ENCODE results near the gene TMEM120A. TPM values are rescaled to one million over a fixed set of nuclear protein-coding genes. Genes with fewer than 3 reads are reported as not detected.

TMEM120A gene
- total RNA-seq, 1 experiment from 2014 or later, result 71.0 TPM

- H3K9me3 ChIP-seq (ENCODE audit: control insufficient read depth, insufficient read depth, low read depth, low read length), result no peaks in the 10 kb centered on the region
- H3K4me3 ChIP-seq (ENCODE audit: low read depth in 2 of 2, low read length in 2 of 2), result no peak overlapping the region
- no peaks in the 10 kb centered on the region for H3K27me3 ChIP-seq (ENCODE audit: control insufficient read depth, insufficient read depth, low read length)
- H3K27ac ChIP-seq (ENCODE audit: low read length), result no peak overlapping the region
- CTCF ChIA-PET, result interaction anchor here (0.6 kb wide), 1 partner anchor 81 kb away, joined by 4 read pairs; no protein-coding TSS in a partner anchor
- intact Hi-C loops (cut with micrococcal nuclease; ENCODE audit: unreplicated experiment), result no loop called here
- TF ChIP-seq SIN3A (IDR thresholded peaks at IDR 0.05; ENCODE audit: borderline replicate concordance, insufficient read depth, low read depth, low read length) (no peak), TCF7L2 (IDR thresholded peaks at IDR 0.05; ENCODE audit: low read depth, low read length) (no peak), REST (IDR thresholded peaks at IDR 0.05; ENCODE audit: insufficient read depth in 1 of 2, low read depth in 2 of 2, low read length in 1 of 2) (no peak), POLR2AphosphoS5 (IDR thresholded peaks at IDR 0.05; ENCODE audit: low read depth, low read length) (no peak), CTCF (IDR thresholded peaks at IDR 0.05) (no peak)
- in situ Hi-C loops (cut with HindIII; ENCODE audit: low pct_unique_long_range_greater_than_20kb, low sequenced_read_pairs), result no loop called here
- POLR2A ChIA-PET, result no interaction called here
- BruUV-seq (replicated peaks), result no TSS peak
- H3K36me3 ChIP-seq (ENCODE audit: control insufficient read depth, insufficient read depth, low read length), result peaks cover 5% of the 10 kb centered on the region
- no peaks in the 10 kb centered on the region for H3K4me1 ChIP-seq (ENCODE audit: control insufficient read depth, insufficient read depth, low read length)
- no peak for ATAC-seq
- no peak for DNase-seq (ENCODE audit: low read depth, low spot score)
These were observed 8.4 kb upstream of the TMEM120A start for GRCh38 chr7:76002822-76003221.

- no peaks in the 10 kb centered on the region for H3K9me3 ChIP-seq (ENCODE audit: control insufficient read depth, insufficient read depth, low read depth, low read length)
- no peak for ATAC-seq
- TF ChIP-seq POLR2AphosphoS5 (IDR thresholded peaks at IDR 0.05; ENCODE audit: low read depth, low read length), result no peak
- TF ChIP-seq TCF7L2 (IDR thresholded peaks at IDR 0.05; ENCODE audit: low read depth, low read length), result no peak
- no peak for TF ChIP-seq REST (IDR thresholded peaks at IDR 0.05; ENCODE audit: insufficient read depth in 1 of 2, low read depth in 2 of 2, low read length in 1 of 2)
- TF ChIP-seq SIN3A (IDR thresholded peaks at IDR 0.05; ENCODE audit: borderline replicate concordance, insufficient read depth, low read depth, low read length), result no peak
- ChIA-PET POLR2A (no interaction called here), CTCF (no interaction called here)
- no peaks in the 10 kb centered on the region for H3K27me3 ChIP-seq (ENCODE audit: control insufficient read depth, insufficient read depth, low read length)
- peaks cover 5% of the 10 kb centered on the region for H3K36me3 ChIP-seq (ENCODE audit: control insufficient read depth, insufficient read depth, low read length)
- DNase-seq (ENCODE audit: low read depth, low spot score), result no peak
- no peak overlapping the region for H3K4me3 ChIP-seq (ENCODE audit: low read depth in 2 of 2, low read length in 2 of 2)
- H3K4me1 ChIP-seq (ENCODE audit: control insufficient read depth, insufficient read depth, low read length), result no peaks in the 10 kb centered on the region
- no TSS peak for BruUV-seq (replicated peaks)
- in situ Hi-C loops (cut with HindIII; ENCODE audit: low pct_unique_long_range_greater_than_20kb, low sequenced_read_pairs), result no loop called here
- H3K27ac ChIP-seq (ENCODE audit: low read length), result no peak overlapping the region
- intact Hi-C loops (cut with micrococcal nuclease; ENCODE audit: unreplicated experiment), result no loop called here
These were observed 7.7 kb upstream of the TMEM120A start for GRCh38 chr7:76002139-76002538.

All from Panc1 (cell line).